ENCODE measurements around the gene GDF9. TPM values are rescaled to one million over a fixed set of nuclear protein-coding genes. Genes with fewer than 3 reads are reported as not detected.

The GDF9 gene
- total and polyA plus RNA-seq, 5 donors from 2014 or later = 0.11 to 0.35 (median 0.24) TPM; not detected in 1

DNA sequence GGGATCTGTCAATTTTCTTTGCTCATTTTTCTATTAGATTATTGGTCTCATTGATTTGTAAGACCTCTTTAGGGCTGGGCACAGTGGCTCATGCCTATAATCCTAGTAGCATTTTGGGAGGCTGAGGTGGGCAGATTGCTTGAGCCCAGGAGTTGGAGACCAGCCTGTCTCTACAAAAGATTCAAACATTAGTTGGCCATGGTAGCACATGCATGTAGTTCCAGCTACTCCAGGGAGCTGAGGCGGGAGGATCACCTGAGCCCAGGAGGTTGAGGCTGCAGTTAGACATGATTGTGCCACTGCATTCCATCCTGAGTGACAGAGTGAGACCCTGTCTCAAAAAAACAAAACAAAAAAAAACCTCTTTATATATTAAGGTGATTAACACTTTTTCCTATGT, 29.4 kb downstream of the GDF9 start:
- Mint-ChIP-seq H3K9me3 (no peaks in the 10 kb centered on the region), H3K4me3 (no peak overlapping the region), H3K36me3 (no peaks in the 10 kb centered on the region), H3K4me1 (no peaks in the 10 kb centered on the region), H3K27ac (no peak overlapping the region), H3K27me3 (peaks cover 34% of the 10 kb centered on the region)
- no peak overlapping the region for H3K27ac ChIP-seq (ENCODE audit: insufficient read depth, low read length, poor library complexity, severe bottlenecking)
- H3K36me3 ChIP-seq (ENCODE audit: control insufficient read depth, insufficient read depth, low read length) = no peaks in the 10 kb centered on the region
- no peak for DNase-seq
- no peak for ATAC-seq (ENCODE audit: low read depth in 2 of 2)
- H3K9me3 ChIP-seq (ENCODE audit: control insufficient read depth in 2 of 2, low read length in 2 of 2) = no peaks in the 10 kb centered on the region
- H3K4me1 ChIP-seq (ENCODE audit: control insufficient read depth, insufficient read depth, low read length, poor library complexity, severe bottlenecking) = no peaks in the 10 kb centered on the region
- no peak overlapping the region for H3K4me3 ChIP-seq (ENCODE audit: low read depth, low read length)
- H3K27me3 ChIP-seq (ENCODE audit: control insufficient read depth, insufficient read depth, low read length) = no peaks in the 10 kb centered on the region

DNA sequence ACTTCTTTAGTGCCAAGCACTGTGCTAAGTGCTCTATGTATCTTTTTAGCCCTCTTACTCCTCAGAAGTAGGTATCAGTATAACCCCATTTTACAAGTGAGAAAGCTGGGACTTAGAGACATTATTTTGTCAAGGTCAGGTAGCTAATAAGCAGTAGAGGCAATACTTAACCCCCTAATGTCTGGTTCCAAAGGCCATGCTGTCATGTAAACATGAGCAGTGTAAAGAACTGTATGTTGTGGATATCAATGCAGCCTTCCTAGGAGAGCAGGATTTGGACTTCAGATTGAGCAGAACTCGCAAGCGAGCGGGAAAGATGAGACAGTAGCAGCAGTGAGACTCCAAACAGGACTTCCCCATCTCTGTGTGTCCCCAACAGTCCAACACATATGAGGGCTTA, 32.2 kb downstream of the GDF9 start:
- no peak for ATAC-seq (ENCODE audit: low read depth in 2 of 2)
- no peaks in the 10 kb centered on the region for H3K9me3 ChIP-seq (ENCODE audit: control insufficient read depth in 2 of 2, low read length in 2 of 2)
- no peak for DNase-seq
- Mint-ChIP-seq H3K27me3 (peaks cover 51% of the 10 kb centered on the region), H3K4me3 (no peak overlapping the region), H3K9me3 (peaks cover 0 to under 1% (median 0%) of the 10 kb centered on the region in 7 donors), H3K36me3 (no peaks in the 10 kb centered on the region), H3K27ac (no peak overlapping the region), H3K4me1 (peaks cover 0 to 13% (median 3%) of the 10 kb centered on the region in 4 donors)
- peaks cover 4% of the 10 kb centered on the region for H3K27me3 ChIP-seq (ENCODE audit: control insufficient read depth, insufficient read depth, low read length)
- no peaks in the 10 kb centered on the region for H3K36me3 ChIP-seq (ENCODE audit: control insufficient read depth, insufficient read depth, low read length)
- H3K27ac ChIP-seq (ENCODE audit: insufficient read depth, low read length, poor library complexity, severe bottlenecking) = no peak overlapping the region
- H3K4me1 ChIP-seq (ENCODE audit: control insufficient read depth, insufficient read depth, low read length, poor library complexity, severe bottlenecking) = peaks cover 14% of the 10 kb centered on the region
- H3K4me3 ChIP-seq (ENCODE audit: low read depth, low read length) = no peak overlapping the region

GRCh38 chr5:132832612-132833011, 33.7 kb downstream of the GDF9 start:
- Mint-ChIP-seq H3K27ac (no peak overlapping the region), H3K4me3 (peak overlapping the region; percentile 33 to 66 (median 49)), H3K27me3 (peaks cover 53% of the 10 kb centered on the region), H3K4me1 (peaks cover 0 to 13% (median 4%) of the 10 kb centered on the region in 4 donors), H3K9me3 (peaks cover 0 to 1% (median 0%) of the 10 kb centered on the region in 7 donors), H3K36me3 (no peaks in the 10 kb centered on the region)
- no peak for ATAC-seq (ENCODE audit: low read depth in 2 of 2)
- H3K36me3 ChIP-seq (ENCODE audit: control insufficient read depth, insufficient read depth, low read length) = no peaks in the 10 kb centered on the region
- no peak overlapping the region for H3K27ac ChIP-seq (ENCODE audit: insufficient read depth, low read length, poor library complexity, severe bottlenecking)
- peaks cover 10% of the 10 kb centered on the region for H3K27me3 ChIP-seq (ENCODE audit: control insufficient read depth, insufficient read depth, low read length)
- no peak overlapping the region for H3K4me3 ChIP-seq (ENCODE audit: low read depth, low read length)
- no peak for DNase-seq
- H3K9me3 ChIP-seq (ENCODE audit: control insufficient read depth in 2 of 2, low read length in 2 of 2) = no peaks in the 10 kb centered on the region
- peaks cover 14% of the 10 kb centered on the region for H3K4me1 ChIP-seq (ENCODE audit: control insufficient read depth, insufficient read depth, low read length, poor library complexity, severe bottlenecking)

DNA sequence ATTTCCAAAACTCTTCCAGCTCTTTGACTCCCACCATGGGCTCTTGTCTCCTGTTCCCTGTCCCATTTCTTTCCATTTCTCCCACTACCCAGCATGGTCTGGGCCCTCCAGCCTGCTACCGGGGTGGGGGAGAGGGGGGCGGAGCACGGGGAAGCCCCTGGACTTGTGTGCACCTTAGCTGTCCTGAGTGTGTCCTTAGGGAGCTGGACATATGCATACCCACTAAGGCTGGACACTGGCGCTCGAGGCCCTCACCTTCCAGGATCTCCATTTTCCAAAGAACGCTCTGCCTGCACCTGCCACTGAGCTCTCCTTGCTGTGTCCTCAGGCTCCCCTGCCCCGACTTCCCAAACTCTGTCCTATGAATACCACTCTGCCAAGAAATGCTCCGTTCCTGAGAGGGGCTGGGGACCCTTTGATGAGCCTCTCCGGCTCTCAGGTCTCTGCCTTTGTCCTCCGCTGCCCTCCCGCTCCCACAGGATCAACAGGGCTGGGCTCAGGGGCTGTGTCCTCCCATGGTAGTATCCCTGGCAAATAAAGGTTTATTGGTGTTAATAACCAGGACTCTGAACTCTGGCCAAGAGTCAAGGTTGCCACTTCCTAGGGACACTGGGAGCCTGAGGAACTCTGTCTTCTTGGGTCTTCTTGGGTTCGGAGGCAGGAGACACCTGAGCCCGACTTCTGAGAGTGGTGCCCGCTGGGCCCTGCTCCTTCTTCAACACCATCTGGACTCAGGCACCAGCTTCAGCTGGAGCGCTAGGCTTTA, 35.0 kb downstream of the GDF9 start:
- H3K9me3 Mint-ChIP-seq = peaks cover 0 to 3% (median 0%) of the 10 kb centered on the region in 7 donors
- Histone ChIP-seq H3K4me3 (ENCODE audit: low read depth, low read length) (no peak overlapping the region), H3K36me3 (ENCODE audit: control insufficient read depth, insufficient read depth, low read length) (no peaks in the 10 kb centered on the region), H3K4me1 (ENCODE audit: control insufficient read depth, insufficient read depth, low read length, poor library complexity, severe bottlenecking) (peaks cover 14% of the 10 kb centered on the region), H3K9me3 (ENCODE audit: control insufficient read depth in 2 of 2, low read length in 2 of 2) (no peaks in the 10 kb centered on the region), H3K27ac (ENCODE audit: insufficient read depth, low read length, poor library complexity, severe bottlenecking) (no peak overlapping the region), H3K27me3 (ENCODE audit: control insufficient read depth, insufficient read depth, low read length) (peaks cover 17% of the 10 kb centered on the region)
- ATAC-seq (ENCODE audit: low read depth in 2 of 2) (no peak), DNase-seq (no peak)
- H3K27me3 Mint-ChIP-seq = peaks cover 59% of the 10 kb centered on the region
- peaks cover 0 to 14% (median 4%) of the 10 kb centered on the region in 4 donors for H3K4me1 Mint-ChIP-seq
- H3K27ac Mint-ChIP-seq = peak overlapping the region in 1 of 3 donors; percentile 84
- H3K36me3 Mint-ChIP-seq = no peaks in the 10 kb centered on the region
- H3K4me3 Mint-ChIP-seq = peak overlapping the region; percentile 74 to 86 (median 79)

- no peaks in the 10 kb centered on the region for H3K9me3 ChIP-seq (ENCODE audit: control insufficient read depth in 2 of 2, low read length in 2 of 2)
- H3K4me3 Mint-ChIP-seq = peak within 1 kb of the TSS; percentile 85 to 93 (median 86)
- H3K27ac ChIP-seq (ENCODE audit: insufficient read depth, low read length, poor library complexity, severe bottlenecking) = no peak within 1 kb of the TSS
- H3K4me1 Mint-ChIP-seq = peaks cover 0 to 19% (median 4%) of the 10 kb centered on the region in 4 donors
- peaks cover 0 to 3% (median 0%) of the 10 kb centered on the region in 7 donors for H3K9me3 Mint-ChIP-seq
- no peak for DNase-seq
- H3K27me3 Mint-ChIP-seq = peaks cover 61% of the 10 kb centered on the region
- peak within 1 kb of the TSS in 1 of 3 donors; percentile 84 for H3K27ac Mint-ChIP-seq
- H3K27me3 ChIP-seq (ENCODE audit: control insufficient read depth, insufficient read depth, low read length) = peaks cover 18% of the 10 kb centered on the region
- no peaks in the 10 kb centered on the region for H3K36me3 ChIP-seq (ENCODE audit: control insufficient read depth, insufficient read depth, low read length)
- H3K4me3 ChIP-seq (ENCODE audit: low read depth, low read length) = no peak within 1 kb of the TSS
- H3K4me1 ChIP-seq (ENCODE audit: control insufficient read depth, insufficient read depth, low read length, poor library complexity, severe bottlenecking) = peaks cover 20% of the 10 kb centered on the region
- no peaks in the 10 kb centered on the region for H3K36me3 Mint-ChIP-seq
- peak in 1 of 2 donors; percentile 9 for ATAC-seq (ENCODE audit: low read depth in 2 of 2)
Observed at GRCh38 chr5:132830436-132831094, 35.7 kb downstream of the GDF9 start, which contains the start of gene SHROOM1. Gene SHROOM1 (minus strand): TSS chr5:132830647. CDS start chr5:132826140, 4,507 bp downstream.

DNA sequence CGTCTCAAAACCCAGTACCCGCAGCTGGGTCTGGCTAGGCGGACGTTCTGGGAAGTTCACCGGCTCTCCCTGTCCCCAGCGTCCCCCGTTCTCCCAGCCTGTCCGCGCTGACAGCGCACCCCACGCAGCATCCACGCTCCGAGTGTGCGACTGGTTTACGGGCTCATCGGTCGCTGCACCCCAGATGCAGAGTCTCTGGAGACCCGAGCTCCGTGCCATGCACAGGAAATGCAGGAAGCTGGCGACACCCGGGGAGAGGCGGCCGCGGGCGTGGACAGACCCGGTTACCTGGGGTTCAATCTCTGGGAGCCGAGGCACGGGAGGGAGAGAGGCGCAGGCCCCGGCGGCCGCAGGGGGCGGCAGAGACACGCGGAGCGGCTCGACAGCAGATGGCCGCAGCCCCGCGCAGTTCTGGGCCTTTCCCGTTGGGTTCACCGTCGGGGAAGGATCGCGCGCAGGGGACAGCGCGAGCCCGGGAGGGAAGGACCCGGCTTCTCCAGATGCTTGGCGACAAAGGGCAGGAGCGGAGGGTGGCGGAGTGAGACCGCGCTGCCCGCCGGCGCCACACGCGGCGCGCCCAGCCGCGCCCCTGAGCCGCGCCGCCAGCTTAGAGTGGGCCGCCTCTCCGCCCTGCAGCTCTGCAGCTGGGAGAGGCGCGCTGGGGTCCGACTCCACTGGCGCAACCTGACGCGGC, 36.4 kb downstream of the GDF9 start:
- Mint-ChIP-seq H3K4me1 (peaks cover 0 to 19% (median 4%) of the 10 kb centered on the region in 4 donors), H3K9me3 (peaks cover 0 to 3% (median 0%) of the 10 kb centered on the region in 7 donors), H3K27ac (no peak overlapping the region), H3K4me3 (peak overlapping the region; percentile 64 to 93 (median 86)), H3K27me3 (peaks cover 65% of the 10 kb centered on the region), H3K36me3 (no peaks in the 10 kb centered on the region)
- Histone ChIP-seq H3K4me3 (ENCODE audit: low read depth, low read length) (no peak overlapping the region), H3K4me1 (ENCODE audit: control insufficient read depth, insufficient read depth, low read length, poor library complexity, severe bottlenecking) (peaks cover 24% of the 10 kb centered on the region), H3K27ac (ENCODE audit: insufficient read depth, low read length, poor library complexity, severe bottlenecking) (no peak overlapping the region), H3K36me3 (ENCODE audit: control insufficient read depth, insufficient read depth, low read length) (no peaks in the 10 kb centered on the region), H3K27me3 (ENCODE audit: control insufficient read depth, insufficient read depth, low read length) (peaks cover 19% of the 10 kb centered on the region), H3K9me3 (ENCODE audit: control insufficient read depth in 2 of 2, low read length in 2 of 2) (no peaks in the 10 kb centered on the region)
- peak; percentile 54 to 69 (median 66) for DNase-seq
- ATAC-seq (ENCODE audit: low read depth in 2 of 2) = peak; percentile 88 to 90

- H3K9me3 Mint-ChIP-seq = peaks cover 0 to 3% (median 0%) of the 10 kb centered on the region in 7 donors
- H3K4me3 ChIP-seq (ENCODE audit: low read depth, low read length) = no peak overlapping the region
- H3K9me3 ChIP-seq (ENCODE audit: control insufficient read depth in 2 of 2, low read length in 2 of 2) = no peaks in the 10 kb centered on the region
- ATAC-seq (ENCODE audit: low read depth in 2 of 2) (no peak), DNase-seq (no peak)
- H3K4me3 Mint-ChIP-seq = peak overlapping the region; percentile 78 to 93 (median 86)
- H3K27ac ChIP-seq (ENCODE audit: insufficient read depth, low read length, poor library complexity, severe bottlenecking) = no peak overlapping the region
- peaks cover 24% of the 10 kb centered on the region for H3K4me1 ChIP-seq (ENCODE audit: control insufficient read depth, insufficient read depth, low read length, poor library complexity, severe bottlenecking)
- H3K36me3 Mint-ChIP-seq = no peaks in the 10 kb centered on the region
- peaks cover 25% of the 10 kb centered on the region for H3K27me3 ChIP-seq (ENCODE audit: control insufficient read depth, insufficient read depth, low read length)
- H3K27me3 Mint-ChIP-seq = peaks cover 69% of the 10 kb centered on the region
- peak overlapping the region in 1 of 3 donors; percentile 15 for H3K27ac Mint-ChIP-seq
- no peaks in the 10 kb centered on the region for H3K36me3 ChIP-seq (ENCODE audit: control insufficient read depth, insufficient read depth, low read length)
- peaks cover 0 to 19% (median 4%) of the 10 kb centered on the region in 4 donors for H3K4me1 Mint-ChIP-seq
Observed at GRCh38 chr5:132828846-132829494, 37.3 kb downstream of the GDF9 start.
